ENCODE data around the gene CIDEC.
"Not testable (repeated sequence)": the region's sequence is repeated elsewhere in the genome, so short reads cannot be mapped to it uniquely, and the experiment has no call there.

Gene CIDEC

GRCh38 chr3:9870978-9871377 is 9.1 kb downstream of the CIDEC start:
- Histone ChIP-seq H3K27ac (no peak overlapping the region), H3K4me2 (no peak overlapping the region), H3K4me3 (no peak overlapping the region), H4K20me1 (no peaks in the 10 kb centered on the region), H3K9me3 (replicated peaks in 1 of 11) (no peaks in the 10 kb centered on the region), H3K9ac (no peak overlapping the region), H3K4me1 (no peaks in the 10 kb centered on the region), H3K27me3 (no peaks in the 10 kb centered on the region), H3K36me3 (no peaks in the 10 kb centered on the region)
- no peak for TF ChIP-seq Cebpa-rat (IDR thresholded peaks at IDR 0.05)

- no peak overlapping the region for H3K27ac ChIP-seq
- H3K36me3 ChIP-seq, result no peaks in the 10 kb centered on the region
- no peaks in the 10 kb centered on the region for H3K4me1 ChIP-seq
- no peak for TF ChIP-seq Cebpa-rat (IDR thresholded peaks at IDR 0.05)
- no peaks in the 10 kb centered on the region for H3K9me3 ChIP-seq (replicated peaks in 1 of 11)
- H3K9ac ChIP-seq, result no peak overlapping the region
- no peaks in the 10 kb centered on the region for H3K27me3 ChIP-seq
- no peak overlapping the region for H3K4me3 ChIP-seq
- no peaks in the 10 kb centered on the region for H4K20me1 ChIP-seq
- no peak overlapping the region for H3K4me2 ChIP-seq
Observed at GRCh38 chr3:9869955-9870354, 10.1 kb downstream of the CIDEC start.

DNA sequence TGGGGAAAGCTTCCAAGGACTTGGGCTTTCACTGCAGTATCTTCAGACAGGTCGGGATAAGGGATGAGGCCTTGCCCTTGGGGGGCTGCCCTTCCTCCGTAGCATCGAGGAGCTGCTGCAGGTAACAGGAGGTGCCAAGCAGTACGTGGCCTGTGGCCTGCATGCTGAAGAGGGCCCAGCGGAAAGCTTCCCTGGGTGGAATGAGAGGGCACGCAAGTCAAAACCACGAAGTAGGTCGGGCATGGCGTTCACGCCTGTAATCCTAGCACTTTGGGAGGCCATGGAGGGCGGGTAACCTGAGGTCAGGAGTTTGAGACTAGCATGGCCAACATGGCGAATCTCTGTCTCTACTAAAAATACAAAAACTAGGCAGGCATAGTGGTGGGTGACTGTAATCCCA is 12.9 kb downstream of the CIDEC start:
- Histone ChIP-seq H3K9me3 (replicated peaks in 1 of 11) (no peaks in the 10 kb centered on the region), H3K4me2 (no peak overlapping the region), H3K9ac (no peak overlapping the region), H4K20me1 (no peaks in the 10 kb centered on the region), H3K4me1 (peaks cover 0 to 7% (median 0%) of the 10 kb centered on the region in 10 experiments; a peak in 3 of 20 replicates), H3K27me3 (peaks cover 3 to 8% (median 6%) of the 10 kb centered on the region in 11 experiments; a peak in 12 of 22 replicates), H3K27ac (no peak overlapping the region), H3K4me3 (no peak overlapping the region), H3K36me3 (no peaks in the 10 kb centered on the region)
- no peak for TF ChIP-seq Cebpa-rat (IDR thresholded peaks at IDR 0.05)

- no peak overlapping the region for H3K27ac ChIP-seq
- peaks cover 5 to 12% (median 9%) of the 10 kb centered on the region in 11 experiments; a peak in 13 of 22 replicates for H3K27me3 ChIP-seq
- no peaks in the 10 kb centered on the region for H3K36me3 ChIP-seq
- H3K9me3 ChIP-seq (replicated peaks in 1 of 11), result no peaks in the 10 kb centered on the region
- H3K9ac ChIP-seq, result no peak overlapping the region
- TF ChIP-seq Cebpa-rat (IDR thresholded peaks at IDR 0.05), result no peak
- H3K4me2 ChIP-seq, result no peak overlapping the region
- no peaks in the 10 kb centered on the region for H4K20me1 ChIP-seq
- peaks cover 0 to 7% (median 0%) of the 10 kb centered on the region in 10 experiments; a peak in 3 of 20 replicates for H3K4me1 ChIP-seq
- H3K4me3 ChIP-seq, result no peak overlapping the region
Observed at GRCh38 chr3:9866639-9867038, 13.4 kb downstream of the CIDEC start.

- H4K20me1 ChIP-seq; H3K36me3 ChIP-seq; H3K9me3 ChIP-seq (replicated peaks in 1 of 11); H3K4me1 ChIP-seq; H3K9ac ChIP-seq; H3K4me2 ChIP-seq; H3K4me3 ChIP-seq; H3K27ac ChIP-seq: not testable (repeated sequence)
- peaks cover 5 to 12% (median 9%) of the 10 kb centered on the region in 11 experiments; a peak in 13 of 22 replicates for H3K27me3 ChIP-seq
Observed at GRCh38 chr3:9865125-9865637, 14.9 kb downstream of the CIDEC start.

DNA sequence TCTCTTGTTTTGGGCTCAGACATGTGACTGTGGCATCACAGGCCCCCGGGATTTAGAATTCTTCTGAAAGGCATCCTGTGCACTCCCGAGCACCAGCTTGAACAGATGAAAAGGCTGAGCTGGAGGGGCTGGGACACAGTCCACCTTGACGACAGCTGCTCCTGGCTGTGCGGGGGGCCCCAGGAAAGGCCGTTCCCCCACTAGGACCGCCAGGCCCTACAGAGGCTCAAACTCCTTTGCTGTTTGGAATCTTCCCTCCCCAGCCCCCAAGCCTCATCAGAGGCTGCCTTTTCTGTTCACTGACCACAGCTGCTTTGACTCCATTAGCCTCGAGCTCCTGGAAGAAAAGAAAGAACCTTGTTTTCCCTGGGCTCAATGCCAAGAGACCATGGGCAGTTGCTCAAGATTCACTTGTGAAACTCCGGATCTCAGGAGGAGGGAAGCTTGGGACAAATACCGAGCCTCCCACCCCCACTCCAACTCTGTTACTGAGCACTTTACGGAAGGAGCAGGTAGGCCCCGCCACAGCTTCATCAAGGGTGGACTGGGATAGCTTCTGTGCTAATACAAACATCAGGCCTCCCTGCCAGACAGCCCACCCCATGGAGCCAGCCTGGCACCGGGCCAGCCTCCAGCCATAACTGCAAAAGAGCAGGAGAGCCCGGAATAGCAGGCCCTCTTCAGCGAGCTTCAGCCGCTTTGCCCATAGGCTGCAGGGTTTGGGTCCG is 15.7 kb downstream of the CIDEC start:
- Histone ChIP-seq H3K4me1 (peaks cover 0 to 7% (median 0%) of the 10 kb centered on the region in 10 experiments; a peak in 3 of 20 replicates), H3K9ac (no peak overlapping the region), H3K9me3 (replicated peaks in 1 of 11) (no peaks in the 10 kb centered on the region), H4K20me1 (no peaks in the 10 kb centered on the region), H3K4me2 (0 out of 22 replicates have a peak overlapping the region, but pooled peaks of 1 of the 11 experiments have one; percentile 14), H3K27ac (no peak overlapping the region), H3K4me3 (no peak overlapping the region), H3K27me3 (peaks cover 5 to 12% (median 9%) of the 10 kb centered on the region in 11 experiments; a peak in 13 of 22 replicates), H3K36me3 (no peaks in the 10 kb centered on the region)
- no peak for TF ChIP-seq Cebpa-rat (IDR thresholded peaks at IDR 0.05)

DNA sequence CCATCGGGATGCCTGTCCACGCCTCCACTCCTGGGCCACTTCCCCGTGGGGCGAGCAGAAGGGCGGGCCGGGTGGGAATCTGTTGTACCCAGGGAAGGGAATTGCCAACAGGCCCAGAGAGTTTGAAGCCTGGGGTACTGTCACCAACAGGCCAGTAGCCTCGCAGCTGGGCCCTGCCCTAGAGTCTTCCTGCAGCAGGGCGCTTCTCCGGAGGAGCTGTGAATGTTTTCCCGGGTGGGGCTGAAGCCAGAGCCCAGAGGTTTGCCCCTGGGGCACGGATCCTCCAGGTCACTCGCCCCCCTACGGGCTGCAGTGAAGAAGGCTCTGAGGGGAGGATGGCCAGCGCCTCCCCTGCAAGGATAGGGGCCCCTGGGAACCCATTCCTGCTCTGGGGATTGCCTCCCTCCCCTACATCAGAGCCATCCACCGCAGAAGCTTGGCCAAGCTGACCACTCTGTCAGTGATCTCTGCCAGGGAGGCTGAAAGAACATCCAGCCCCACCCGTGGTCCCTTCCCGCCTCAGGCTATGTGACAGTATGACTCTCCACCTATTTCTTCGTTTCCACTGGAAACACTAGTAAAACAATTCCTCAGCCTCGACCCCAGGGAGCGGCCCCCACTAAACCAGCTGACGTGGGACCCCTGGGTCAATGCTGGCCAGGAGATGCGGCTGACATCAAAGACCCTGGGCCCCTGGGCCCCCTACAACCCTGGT is 16.8 kb downstream of the CIDEC start:
- no peak overlapping the region for H3K4me3 ChIP-seq
- H3K36me3 ChIP-seq, result no peaks in the 10 kb centered on the region
- no peaks in the 10 kb centered on the region for H4K20me1 ChIP-seq
- H3K4me1 ChIP-seq, result peaks cover 0 to 7% (median 0%) of the 10 kb centered on the region in 10 experiments; a peak in 3 of 20 replicates
- no peaks in the 10 kb centered on the region for H3K9me3 ChIP-seq (replicated peaks in 1 of 11)
- TF ChIP-seq Cebpa-rat (IDR thresholded peaks at IDR 0.05), result no peak
- peaks cover 5 to 12% (median 9%) of the 10 kb centered on the region in 11 experiments; a peak in 13 of 22 replicates for H3K27me3 ChIP-seq
- no peak overlapping the region for H3K27ac ChIP-seq
- peak overlapping the region in 3 of 11 experiments; percentile 55 to 68 (median 61); a peak in 5 of 22 replicates for H3K4me2 ChIP-seq
- no peak overlapping the region for H3K9ac ChIP-seq

DNA sequence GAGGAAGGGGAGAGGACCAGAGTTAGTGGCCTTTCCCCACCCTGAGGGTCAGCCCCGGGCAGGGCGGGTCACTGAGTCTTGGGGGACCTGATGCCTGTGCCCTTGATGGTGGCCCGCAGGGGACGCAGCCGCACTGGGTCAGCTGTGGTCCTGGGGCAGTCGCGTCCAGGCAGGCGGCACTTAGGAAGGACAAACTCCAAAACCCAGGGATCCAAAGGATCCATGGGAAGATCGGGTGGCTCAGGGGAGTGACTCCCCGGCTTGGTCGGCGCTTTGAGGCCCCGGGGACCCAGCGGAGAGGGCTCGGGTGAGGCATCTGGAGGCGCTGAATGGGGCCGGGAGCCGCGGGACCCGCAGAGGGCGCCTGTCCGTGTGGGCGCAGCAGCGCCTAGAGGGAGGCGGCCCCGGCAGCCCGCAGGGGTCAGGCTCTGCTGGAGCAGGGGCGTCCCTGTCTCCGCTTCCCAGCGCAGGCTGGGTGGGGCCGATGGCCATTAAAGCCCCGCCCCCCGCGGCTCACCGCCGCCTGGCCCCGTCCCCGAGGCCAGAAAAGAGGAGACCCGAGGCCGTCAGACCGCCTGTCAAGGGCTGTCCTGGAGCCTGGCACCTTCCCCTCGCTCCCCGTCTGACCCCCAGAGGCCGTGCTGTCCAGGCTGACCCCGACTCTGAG is 17.5 kb downstream of the CIDEC start:
- peaks cover 5 to 12% (median 9%) of the 10 kb centered on the region in 11 experiments; a peak in 13 of 22 replicates for H3K27me3 ChIP-seq
- H3K36me3 ChIP-seq, result no peaks in the 10 kb centered on the region
- no peak for TF ChIP-seq Cebpa-rat (IDR thresholded peaks at IDR 0.05)
- H3K4me2 ChIP-seq, result peak overlapping the region; percentile 21 to 68 (median 39); a peak in 20 of 22 replicates
- H4K20me1 ChIP-seq, result no peaks in the 10 kb centered on the region
- no peak overlapping the region for H3K27ac ChIP-seq
- H3K9me3 ChIP-seq (replicated peaks in 1 of 11), result no peaks in the 10 kb centered on the region
- peak overlapping the region in 2 of 10 experiments; percentile 18 to 24; a peak in 3 of 20 replicates for H3K4me3 ChIP-seq
- H3K9ac ChIP-seq, result peak overlapping the region in 3 of 11 experiments; percentile 31 to 48 (median 41); a peak in 4 of 22 replicates
- H3K4me1 ChIP-seq, result peaks cover 0 to 7% (median 0%) of the 10 kb centered on the region in 10 experiments; a peak in 3 of 20 replicates

Data from BLaER1 treated with 17β-estradiol and CSF1 and Interleukin-3, amounts not matched to agents 10 nM and 100 nM (cell line).